ENCODE measurements around the gene CHRDL1.

- TF ChIP-seq CTCF (IDR thresholded peaks at IDR 0.05; ENCODE audit: insufficient read depth, low read length, poor library complexity, severe bottlenecking) = no peak
- no peak for TF ChIP-seq EZH2phosphoT487 (conservative IDR thresholded peaks at IDR 0.05; ENCODE audit: low read length)
Measured at GRCh38 chrX:110745288-110745687, 50.3 kb downstream of the CHRDL1 start.

Measured in SU-DHL-6 (cell line).